GM12872 (cell line): ENCODE data around the gene SLC6A6.

Source experiments
- CTCF ChIP-seq: IDR thresholded peaks from 3 replicates; pipeline ENCODE4 v1.5.1; 2011; ENCODE audit warnings: low read depth, mild to moderate bottlenecking, low read length, moderate library complexity; ENCODE audit not compliant: insufficient read depth

SLC6A6 gene

GRCh38 chr3:14374444-14374883 is 27.9 kb upstream of the SLC6A6 start:
- no peak for TF ChIP-seq CTCF

- TF ChIP-seq CTCF = peak; percentile 17; the same call in 1 of the 3 replicates
Measured at GRCh38 chr3:14375192-14375591, 27.2 kb upstream of the SLC6A6 start.

GRCh38 chr3:14376348-14377043 is 25.9 kb upstream of the SLC6A6 start:
- TF ChIP-seq CTCF = no peak

- TF ChIP-seq CTCF = no peak
Measured at GRCh38 chr3:14377044-14377837, 25.2 kb upstream of the SLC6A6 start.

GRCh38 chr3:14377838-14378169 is 24.6 kb upstream of the SLC6A6 start:
- no peak for TF ChIP-seq CTCF

- TF ChIP-seq CTCF = no peak
Measured at GRCh38 chr3:14378415-14378814, 24.0 kb upstream of the SLC6A6 start.

- no peak for TF ChIP-seq CTCF
Measured at GRCh38 chr3:14379843-14380242, 22.6 kb upstream of the SLC6A6 start.
